Left lung (tissue), 10 donors: Measurements from ENCODE around the gene RBP2. TPM values are rescaled to one million over a fixed set of nuclear protein-coding genes. Genes with fewer than 3 reads are reported as not detected.

ENCODE experiments used
- ATAC-seq: fragments of 200-7000 bp; cut with Tn5 transposase; one replicate; pipeline ENCODE4 v1.9.1; 2020; ENCODE audit warnings: moderate library complexity
- DNase-seq, 4 donors: peaks; one replicate each; pipeline ENCODE4 v3.0.0-alpha.2; 2013 to 2020
- H3K27ac ChIP-seq, 2 donors: fragments of 200-600 bp; sonication (generic) in 1 of 2; one replicate each; pipeline versions ENCODE4 v1.5.0 to v1.8.0; 2020 to 2021
- H3K27me3 ChIP-seq, 2 donors: fragments of 200-600 bp; sonication (generic) in 1 of 2; one replicate each; pipeline versions ENCODE4 v1.5.0 to v1.8.0; 2020 to 2021
- H3K36me3 ChIP-seq, 2 donors: fragments of 200-600 bp; sonication (generic) in 1 of 2; one replicate each; pipeline versions ENCODE4 v1.5.0 to v1.8.0; 2020 to 2021
- H3K4me1 ChIP-seq, 2 donors: fragments of 200-600 bp; one replicate each; pipeline ENCODE4 v1.8.0; 2021
- H3K4me3 ChIP-seq, 2 donors: fragments of 200-600 bp; sonication (generic) in 1 of 2; one replicate each; pipeline versions ENCODE4 v1.5.0 to v1.8.0; 2020 to 2021; ENCODE audit warnings: mild to moderate bottlenecking in 1 of 2
- H3K9me3 ChIP-seq, 2 donors: fragments of 200-600 bp; sonication (generic) in 1 of 2; one replicate each; pipeline versions ENCODE4 v1.5.0 to v1.8.0; 2020 to 2021
- CTCF ChIP-seq, 2 donors: fragments of 200-600 bp; sonication (generic) in 1 of 2; IDR thresholded peaks; one replicate each; pipeline versions ENCODE4 v1.5.0 to v1.8.0; 2021; ENCODE audit warnings: antibody characterized with exemption in 2 of 2
- intact Hi-C, 2 donors: fragments of 100-400 bp; cut with DNase I; formaldehyde crosslinking; loops; one replicate each; pipeline versions ENCODE4 v1.11.2 to v1.14.2; 2022
- polyA plus RNA-seq, 6 donors: library from polyadenylated mRNA; unstranded; fragments of 120-200 nt; gene quantifications; one replicate each; pipeline ENCODE4 v1.2.1, GENCODE V29; 2013; ENCODE audit not compliant: insufficient read length in 6 of 6
- total RNA-seq, 2 donors: library from RNA; stranded (reverse); fragmentation: NEBNext Ultra II Directional; extraction: Animal tissue kit (Norgen Biotek cat#: 25700); gene quantifications; one replicate each; pipeline ENCODE4 v1.2.1, GENCODE V29; 2021
- donor health status: DM: no; HTN: yes; CAD: no.
- donor health status: DM: no; HTN: no; CAD: no.

RBP2 gene
- total and polyA plus RNA-seq, 8 donors: 0.26 to 9.3 (median 0.70) TPM; not detected in 1

DNA sequence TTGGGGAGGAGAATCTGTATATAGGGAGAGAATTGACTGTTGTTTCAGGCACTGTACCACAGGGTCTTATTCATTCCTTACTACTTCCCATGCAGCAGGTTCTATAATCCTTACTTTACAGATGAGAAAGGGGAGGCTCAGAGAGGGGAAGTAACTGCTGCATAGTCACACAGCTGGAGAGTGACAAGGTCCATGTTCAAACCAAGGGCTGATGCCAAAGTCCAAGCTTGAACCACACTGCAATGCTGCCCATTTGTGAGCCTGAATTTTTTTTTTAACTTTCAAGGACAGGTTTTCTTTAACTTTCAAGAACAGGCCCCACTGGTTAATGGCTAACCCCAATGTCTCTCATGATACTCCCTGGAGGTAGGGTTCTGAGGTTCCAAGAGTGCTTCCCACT lies 26.2 kb downstream of the RBP2 start:
- no peak overlapping the region for H3K27ac ChIP-seq
- ATAC-seq: no peak

DNA sequence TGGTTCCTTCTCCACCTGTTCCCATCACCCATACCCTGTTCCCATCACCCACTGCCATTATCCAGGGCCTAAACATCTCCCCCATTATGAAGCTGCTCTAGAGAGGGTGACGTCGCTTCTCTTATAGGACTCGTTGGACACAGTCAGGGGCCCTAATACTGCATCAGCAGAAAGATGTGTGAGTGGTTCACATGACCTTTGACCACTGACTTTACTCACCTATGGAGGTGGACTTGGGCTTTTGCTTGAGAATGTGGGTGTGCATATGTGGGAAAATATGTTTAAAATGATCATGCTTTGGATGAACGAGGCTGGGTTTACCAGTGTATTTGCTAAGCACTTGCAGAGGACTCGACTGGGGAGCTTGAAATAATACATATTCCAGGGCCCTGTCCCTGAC lies 26.8 kb downstream of the RBP2 start:
- Histone ChIP-seq H3K9me3 (no peaks in the 10 kb centered on the region), H3K36me3 (no peaks in the 10 kb centered on the region), H3K27ac (no peak overlapping the region), H3K4me1 (no peaks in the 10 kb centered on the region), H3K4me3 (no peak overlapping the region), H3K27me3 (no peaks in the 10 kb centered on the region)
- no peak for ATAC-seq
- DNase-seq: no peak
- intact Hi-C loops: no loop called here
- TF ChIP-seq CTCF (IDR thresholded peaks at IDR 0.05): no peak

More for the DNA sequence above, 26.2 kb downstream of the RBP2 start:
- no peaks in the 10 kb centered on the region for H3K4me1 ChIP-seq
- intact Hi-C loops: no loop called here
- no peak overlapping the region for H3K4me3 ChIP-seq
- H3K36me3 ChIP-seq: no peaks in the 10 kb centered on the region
- no peaks in the 10 kb centered on the region for H3K9me3 ChIP-seq
- DNase-seq: no peak
- H3K27me3 ChIP-seq: no peaks in the 10 kb centered on the region
- TF ChIP-seq CTCF (IDR thresholded peaks at IDR 0.05): no peak

- no peaks in the 10 kb centered on the region for H3K36me3 ChIP-seq
- intact Hi-C loops: no loop called here
- H3K27me3 ChIP-seq: no peaks in the 10 kb centered on the region
- TF ChIP-seq CTCF (IDR thresholded peaks at IDR 0.05): no peak
- H3K27ac ChIP-seq: no peak overlapping the region
- DNase-seq (no peak), ATAC-seq (no peak)
- no peak overlapping the region for H3K4me3 ChIP-seq
- no peaks in the 10 kb centered on the region for H3K9me3 ChIP-seq
- H3K4me1 ChIP-seq: no peaks in the 10 kb centered on the region
Observed at GRCh38 chr3:139448104-139448503, 28.2 kb downstream of the RBP2 start.

DNA sequence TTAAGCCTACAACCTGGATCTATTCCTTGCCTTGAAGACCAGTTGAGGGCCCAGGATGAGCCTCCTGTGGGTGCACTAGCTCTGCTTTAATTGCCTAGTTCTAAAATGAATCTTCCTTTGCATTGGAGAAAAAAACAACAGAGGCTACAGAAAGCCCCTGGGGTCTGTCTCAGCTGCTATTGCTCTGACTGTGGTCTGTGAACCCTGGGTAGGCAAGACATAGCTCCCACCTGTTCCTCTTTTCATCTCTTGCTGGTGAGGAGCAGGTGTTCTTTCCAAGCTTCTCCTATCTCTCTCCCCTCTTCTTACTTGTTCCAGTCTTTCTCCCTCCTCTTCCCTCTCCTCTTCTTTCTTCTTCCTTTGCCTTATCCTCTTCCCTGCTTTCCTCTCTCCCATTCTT lies 28.8 kb downstream of the RBP2 start:
- no peak for TF ChIP-seq CTCF (IDR thresholded peaks at IDR 0.05)
- Histone ChIP-seq H3K27ac (no peak overlapping the region), H3K4me3 (no peak overlapping the region), H3K27me3 (no peaks in the 10 kb centered on the region), H3K4me1 (no peaks in the 10 kb centered on the region), H3K36me3 (no peaks in the 10 kb centered on the region), H3K9me3 (no peaks in the 10 kb centered on the region)
- intact Hi-C loops: no loop called here
- no peak for DNase-seq
- ATAC-seq: no peak

GRCh38 chr3:139444446-139444845 lies 31.9 kb downstream of the RBP2 start:
- no peak for ATAC-seq
- DNase-seq: no peak
- Histone ChIP-seq H3K4me3 (no peak overlapping the region), H3K9me3 (no peaks in the 10 kb centered on the region), H3K27me3 (no peaks in the 10 kb centered on the region), H3K36me3 (no peaks in the 10 kb centered on the region), H3K4me1 (no peaks in the 10 kb centered on the region), H3K27ac (no peak overlapping the region)
- no peak for TF ChIP-seq CTCF (IDR thresholded peaks at IDR 0.05)
- intact Hi-C loops: no loop called here
